Loucy (cell line): ENCODE results near the gene NCDN.

Experiments used
- EZH2phosphoT487 ChIP-seq: fragments of 200-600 bp; IDR thresholded peaks from 2 replicates; pipeline ENCODE4 v1.6.1; 2018; ENCODE audit warnings: antibody characterized with exemption, mild to moderate bottlenecking, moderate library complexity, borderline replicate concordance
- TF ChIP-seq, protein P1 (sequence below): fragments of 200-600 bp; sonication (generic); conservative IDR thresholded peaks from 2 replicates; pipeline ENCODE4 v1.5.1; 2014; ENCODE audit warnings: mild to moderate bottlenecking, antibody characterized with exemption, low read length

- TF ChIP-seq, protein P1, sequence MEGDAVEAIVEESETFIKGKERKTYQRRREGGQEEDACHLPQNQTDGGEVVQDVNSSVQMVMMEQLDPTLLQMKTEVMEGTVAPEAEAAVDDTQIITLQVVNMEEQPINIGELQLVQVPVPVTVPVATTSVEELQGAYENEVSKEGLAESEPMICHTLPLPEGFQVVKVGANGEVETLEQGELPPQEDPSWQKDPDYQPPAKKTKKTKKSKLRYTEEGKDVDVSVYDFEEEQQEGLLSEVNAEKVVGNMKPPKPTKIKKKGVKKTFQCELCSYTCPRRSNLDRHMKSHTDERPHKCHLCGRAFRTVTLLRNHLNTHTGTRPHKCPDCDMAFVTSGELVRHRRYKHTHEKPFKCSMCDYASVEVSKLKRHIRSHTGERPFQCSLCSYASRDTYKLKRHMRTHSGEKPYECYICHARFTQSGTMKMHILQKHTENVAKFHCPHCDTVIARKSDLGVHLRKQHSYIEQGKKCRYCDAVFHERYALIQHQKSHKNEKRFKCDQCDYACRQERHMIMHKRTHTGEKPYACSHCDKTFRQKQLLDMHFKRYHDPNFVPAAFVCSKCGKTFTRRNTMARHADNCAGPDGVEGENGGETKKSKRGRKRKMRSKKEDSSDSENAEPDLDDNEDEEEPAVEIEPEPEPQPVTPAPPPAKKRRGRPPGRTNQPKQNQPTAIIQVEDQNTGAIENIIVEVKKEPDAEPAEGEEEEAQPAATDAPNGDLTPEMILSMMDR = no peak
- no peak for TF ChIP-seq EZH2phosphoT487
These were observed 39.4 kb upstream of the NCDN start for GRCh38 chr1:35518183-35518582.
